Measurements from ENCODE around the gene CATSPERZ.
A peak's percentile ranks its signal among the peaks of the same experiment; 100 is the strongest.

CATSPERZ gene, protein sequence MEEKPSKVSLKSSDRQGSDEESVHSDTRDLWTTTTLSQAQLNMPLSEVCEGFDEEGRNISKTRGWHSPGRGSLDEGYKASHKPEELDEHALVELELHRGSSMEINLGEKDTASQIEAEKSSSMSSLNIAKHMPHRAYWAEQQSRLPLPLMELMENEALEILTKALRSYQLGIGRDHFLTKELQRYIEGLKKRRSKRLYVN

DNA sequence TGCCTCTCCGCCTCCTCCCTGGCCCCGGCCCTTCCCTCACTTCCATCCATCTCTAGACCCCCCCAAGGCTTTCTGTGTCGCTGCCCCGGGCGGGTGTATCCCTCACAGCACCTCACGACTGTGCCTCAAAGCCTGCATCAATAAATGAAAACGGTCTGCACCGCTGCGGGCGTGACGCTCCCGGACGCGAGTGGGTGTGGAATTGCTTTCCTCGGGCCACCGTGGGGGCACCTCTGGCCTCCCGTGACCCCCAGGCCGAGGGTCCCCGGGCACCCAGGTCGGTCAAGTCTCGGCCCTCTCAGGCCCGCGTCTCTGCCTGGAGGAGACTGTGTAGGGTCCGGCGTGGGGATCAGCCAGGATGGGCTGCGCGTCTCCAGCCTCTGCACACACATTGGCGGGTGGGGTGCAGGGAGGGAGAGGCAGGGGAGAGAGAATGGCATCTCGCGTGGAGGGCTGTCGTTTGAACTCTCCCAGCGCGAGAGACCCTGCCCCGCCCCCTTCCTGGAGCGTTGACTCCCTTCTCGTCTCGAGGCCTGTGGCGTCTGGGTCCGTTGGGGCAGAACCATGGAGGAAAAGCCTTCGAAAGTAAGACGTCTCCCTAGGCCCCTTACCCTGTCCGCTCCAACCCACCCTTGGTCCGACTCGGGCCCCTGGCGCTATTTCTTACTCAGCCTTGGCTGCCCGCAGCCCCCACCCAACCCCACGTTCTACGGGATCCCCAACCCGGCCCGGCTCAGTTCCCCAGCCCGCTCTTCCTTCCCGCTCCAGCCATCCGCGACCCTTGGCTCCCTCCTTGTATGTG is at the start of gene CATSPERZ:
CATSPERZ (plus strand) TSS at position 512 of the 802 bp plus-strand sequence; CDS start at position 565, 53 bp downstream.
- no peak for DNase-seq (ENCODE audit: low read depth in 2 of 2)

DNA sequence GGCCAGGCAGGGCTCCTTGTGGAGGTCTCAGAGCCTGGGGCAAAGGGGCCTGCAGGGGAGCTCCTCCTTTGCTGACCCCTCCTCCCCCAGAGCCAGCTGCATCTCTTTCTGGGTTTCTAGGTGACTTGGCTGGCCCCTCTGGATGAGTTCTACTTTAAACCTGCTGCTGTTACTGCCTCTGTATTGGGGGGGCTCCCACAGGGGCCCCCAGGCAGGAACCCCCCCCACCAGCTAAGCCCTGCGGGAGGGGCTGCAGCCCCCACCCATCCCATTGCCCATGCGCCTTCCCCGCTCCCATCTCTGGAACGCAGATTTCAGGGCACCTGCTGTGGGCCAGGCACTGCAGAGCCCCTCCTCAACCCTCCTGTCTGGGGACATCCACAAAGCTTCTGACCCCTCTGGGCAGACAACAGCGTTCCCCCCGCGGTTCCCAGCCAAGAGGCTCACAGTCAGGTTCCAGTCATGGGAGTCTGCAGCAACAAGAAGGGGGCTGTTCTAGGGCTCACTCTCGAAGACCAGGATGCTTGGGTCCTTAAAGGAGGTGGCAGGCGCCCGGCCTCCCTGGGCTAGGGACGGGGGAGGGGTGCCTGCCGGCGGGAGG is 49.6 kb upstream of the CATSPERZ start:
- no peak for DNase-seq (ENCODE audit: low read depth in 2 of 2)

DNA sequence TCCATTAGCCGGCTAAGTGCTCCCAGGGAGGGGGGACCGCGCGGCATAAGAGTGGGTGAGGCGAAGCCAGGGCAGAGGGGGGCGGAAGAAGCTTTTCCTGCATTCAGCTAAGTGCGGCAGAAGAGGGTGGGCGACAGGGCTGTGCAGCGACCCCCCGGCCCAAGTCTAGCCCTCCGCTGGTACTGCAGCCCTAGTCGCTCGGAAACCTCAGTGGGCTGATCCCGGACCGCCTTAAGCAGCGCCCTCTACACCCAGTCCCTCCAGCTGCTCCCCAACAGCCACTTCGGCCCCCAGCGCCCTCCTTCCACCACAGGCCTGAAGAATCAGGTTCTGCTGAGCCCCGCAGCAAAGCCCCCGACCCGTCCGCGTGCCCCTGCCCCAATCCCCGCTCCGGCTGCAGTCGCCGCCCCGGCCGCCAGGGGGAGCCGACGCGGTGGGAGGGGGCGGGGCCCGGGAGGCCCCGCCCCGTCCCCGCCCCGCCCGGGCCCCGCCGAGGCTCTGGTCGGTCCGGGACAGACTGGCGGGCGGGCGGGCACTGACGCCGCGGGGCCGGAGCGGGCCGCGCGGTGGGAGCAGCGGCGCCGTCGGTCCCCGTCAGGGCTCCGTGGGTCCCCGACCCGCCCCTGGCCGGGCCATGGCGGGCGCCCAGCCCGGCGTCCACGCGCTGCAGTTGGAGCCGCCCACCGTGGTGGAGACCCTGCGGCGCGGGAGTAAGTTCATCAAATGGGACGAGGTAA is 49.0 kb upstream of the CATSPERZ start, which contains the start of gene PLCB3:
PLCB3 (plus strand) TSS at position 515 of the 737 bp plus-strand sequence; CDS start at position 635, 120 bp downstream.
- peak in 1 of 2 donors; percentile 39 for DNase-seq (ENCODE audit: low read depth in 2 of 2)

DNA sequence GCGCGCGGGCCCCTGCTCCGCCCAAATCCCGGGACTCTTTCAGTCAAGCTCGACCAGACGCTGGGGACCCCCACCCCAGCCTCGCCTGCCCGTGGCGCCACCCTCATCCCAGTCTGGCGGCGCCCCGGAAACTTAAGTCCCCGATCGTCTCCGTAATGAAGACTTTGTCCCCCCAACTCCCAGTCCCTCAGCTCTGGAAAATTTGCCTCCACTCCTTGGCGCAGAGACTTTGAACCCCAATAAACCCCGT is 48.5 kb upstream of the CATSPERZ start:
- no peak for DNase-seq (ENCODE audit: low read depth in 2 of 2)

DNA sequence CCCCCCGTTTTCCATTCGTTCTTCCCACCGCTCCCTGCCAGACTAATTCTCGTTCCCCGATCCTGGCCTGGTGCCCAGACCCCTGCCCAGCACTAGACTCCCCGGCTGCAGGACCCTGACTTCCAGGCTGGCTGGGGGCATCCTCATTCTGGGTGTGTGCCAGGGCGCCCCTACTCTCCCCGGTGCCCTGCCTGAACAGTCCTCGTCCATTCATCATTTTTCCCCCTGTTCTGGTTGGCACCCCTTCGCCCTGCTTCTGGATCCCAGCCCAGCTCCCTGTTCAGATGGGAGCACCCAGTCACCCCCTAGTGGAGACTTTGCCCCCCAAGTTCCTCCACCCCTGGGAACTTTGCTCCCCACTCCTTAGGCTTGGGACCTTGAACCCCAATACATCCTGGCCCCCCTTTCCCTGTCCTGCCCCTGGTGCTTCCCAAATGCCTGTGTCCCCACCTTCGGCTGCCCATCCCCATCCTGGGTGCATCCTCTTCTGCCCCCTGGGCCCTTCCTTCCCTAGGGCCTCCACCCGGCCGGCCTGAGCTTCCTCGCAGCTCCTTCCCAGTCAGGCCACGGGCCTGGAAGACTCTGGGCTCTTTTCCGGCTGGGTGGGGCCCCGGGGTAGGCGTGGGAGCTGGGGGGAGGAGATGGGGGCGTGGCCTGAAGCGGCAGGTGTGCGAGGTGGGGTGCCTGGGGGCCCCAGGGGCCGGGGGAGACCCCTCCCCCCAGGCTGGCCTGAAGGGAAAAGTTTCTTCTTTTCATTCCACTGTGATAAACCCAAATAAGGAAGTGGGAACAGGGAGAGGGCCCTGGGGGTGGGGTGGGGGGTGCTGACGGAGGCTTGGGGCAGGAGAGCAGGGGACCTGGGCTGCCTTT is 47.9 kb upstream of the CATSPERZ start:
- no peak for DNase-seq (ENCODE audit: low read depth in 2 of 2)

DNA sequence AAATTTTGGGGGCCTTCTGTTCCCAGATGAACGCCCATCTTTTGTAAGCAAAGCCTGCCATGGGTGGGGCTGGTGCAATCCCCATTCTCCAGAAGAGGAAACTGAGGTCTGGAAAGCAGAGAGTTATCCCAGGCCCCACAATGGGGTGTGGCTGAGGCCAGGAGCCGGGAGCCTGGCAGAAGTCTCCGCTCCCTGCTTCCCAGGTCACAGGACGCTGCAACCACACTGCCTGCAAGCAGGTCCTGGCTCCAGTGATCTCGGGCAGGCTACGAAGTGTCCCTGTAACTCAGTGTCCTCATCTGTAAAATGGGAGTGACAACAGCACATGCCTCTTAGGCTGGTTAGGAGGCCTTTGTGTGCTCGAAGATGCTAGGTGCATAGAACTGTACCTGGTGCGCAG is 47.1 kb upstream of the CATSPERZ start:
- no peak for DNase-seq (ENCODE audit: low read depth in 2 of 2)

DNA sequence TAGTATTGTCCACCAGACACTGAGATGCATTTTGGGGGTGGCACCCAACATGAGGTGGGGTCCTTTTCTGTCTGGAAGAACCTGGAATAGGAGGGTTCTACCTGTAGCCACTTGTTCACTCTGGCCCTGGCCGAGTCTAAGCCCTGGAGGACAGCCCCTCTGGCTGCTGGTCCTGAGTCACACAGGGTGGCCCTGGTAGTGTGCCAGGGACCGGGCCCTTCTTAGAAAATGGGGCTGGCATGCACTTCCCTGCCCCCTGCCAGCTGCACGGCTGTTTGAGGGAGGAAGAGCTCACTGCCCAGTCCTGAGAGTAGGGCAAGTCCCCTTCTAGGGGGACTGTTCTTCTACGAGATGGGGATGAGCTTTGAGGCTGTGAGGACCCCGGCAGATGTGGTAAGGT is 46.7 kb upstream of the CATSPERZ start:
- no peak for DNase-seq (ENCODE audit: low read depth in 2 of 2)

DNA sequence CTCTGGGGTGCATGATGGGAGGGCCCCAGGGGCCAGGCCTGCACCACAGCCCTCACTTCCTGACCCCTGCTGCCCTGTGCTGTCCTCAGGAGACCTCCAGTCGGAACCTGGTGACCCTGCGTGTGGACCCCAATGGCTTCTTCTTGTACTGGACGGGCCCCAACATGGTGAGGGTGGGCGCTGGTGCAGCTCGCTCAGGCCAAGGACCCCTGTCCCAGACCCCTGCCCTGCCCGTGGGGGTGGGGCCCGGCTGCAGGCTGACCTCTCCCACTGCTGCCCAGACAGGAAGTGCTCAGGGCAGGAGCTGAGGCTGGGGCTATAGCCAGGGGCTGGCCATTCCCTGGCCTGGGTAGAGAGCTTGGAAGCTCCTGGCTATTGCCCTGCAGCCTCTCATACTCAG is 45.8 kb upstream of the CATSPERZ start:
- DNase-seq (ENCODE audit: low read depth in 2 of 2) = no peak

DNA sequence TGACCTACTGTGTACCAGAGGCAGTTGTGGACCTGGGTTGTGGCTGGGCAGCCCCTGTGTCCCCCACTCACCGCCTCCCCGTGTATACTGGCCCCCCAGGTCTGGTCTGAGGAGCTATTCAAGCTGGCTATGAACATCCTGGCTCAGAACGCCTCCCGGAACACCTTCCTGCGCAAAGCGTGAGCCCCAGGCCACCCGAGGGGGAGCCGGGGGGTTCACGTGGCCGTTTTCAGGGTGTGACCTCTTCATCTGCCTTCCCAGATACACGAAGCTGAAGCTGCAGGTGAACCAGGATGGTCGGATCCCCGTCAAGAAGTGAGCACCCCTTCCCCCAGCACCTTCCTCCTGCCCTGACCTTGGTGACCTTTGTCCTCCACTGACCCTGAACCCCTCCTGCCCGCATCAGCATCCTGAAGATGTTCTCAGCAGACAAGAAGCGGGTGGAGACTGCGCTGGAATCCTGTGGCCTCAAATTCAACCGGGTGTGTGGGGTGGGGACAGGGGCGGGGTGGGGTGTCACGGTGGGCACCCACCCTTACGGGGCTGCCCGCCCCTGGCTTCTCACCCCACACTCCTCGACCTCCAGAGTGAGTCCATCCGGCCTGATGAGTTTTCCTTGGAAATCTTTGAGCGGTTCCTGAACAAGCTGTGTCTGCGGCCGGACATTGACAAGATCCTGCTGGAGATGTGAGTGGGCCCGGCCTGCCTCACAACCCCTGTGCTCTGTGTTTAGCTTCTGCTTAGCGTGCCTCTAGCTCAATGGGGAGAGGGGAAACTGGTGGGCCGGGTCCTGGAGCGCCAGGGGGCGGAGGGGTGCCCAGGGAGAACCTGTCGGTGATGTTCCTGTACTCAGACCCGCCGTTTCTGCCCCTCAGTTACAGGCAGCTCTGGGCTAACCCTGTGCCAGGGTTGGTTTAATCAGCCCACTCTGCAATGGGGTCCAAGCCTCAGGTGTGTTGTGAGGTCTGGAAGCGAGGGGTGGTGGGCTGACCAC is 44.7 kb upstream of the CATSPERZ start:
- DNase-seq (ENCODE audit: low read depth in 2 of 2) = no peak

DNA sequence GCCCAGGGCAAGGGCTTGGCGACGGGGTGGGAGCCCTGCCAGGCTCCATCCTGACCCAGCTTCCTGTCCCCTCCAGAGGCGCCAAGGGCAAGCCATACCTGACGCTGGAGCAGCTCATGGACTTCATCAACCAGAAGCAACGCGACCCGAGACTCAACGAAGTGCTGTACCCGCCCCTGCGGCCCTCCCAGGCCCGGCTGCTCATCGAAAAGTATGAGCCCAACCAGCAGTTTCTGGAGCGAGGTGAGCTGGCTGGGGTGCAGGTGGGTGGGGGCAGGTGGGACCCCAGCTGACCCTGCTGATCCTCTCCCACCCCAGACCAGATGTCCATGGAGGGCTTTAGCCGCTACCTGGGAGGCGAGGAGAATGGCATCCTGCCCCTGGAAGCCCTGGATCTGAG is 43.9 kb upstream of the CATSPERZ start:
- no peak for DNase-seq (ENCODE audit: low read depth in 2 of 2)

DNA sequence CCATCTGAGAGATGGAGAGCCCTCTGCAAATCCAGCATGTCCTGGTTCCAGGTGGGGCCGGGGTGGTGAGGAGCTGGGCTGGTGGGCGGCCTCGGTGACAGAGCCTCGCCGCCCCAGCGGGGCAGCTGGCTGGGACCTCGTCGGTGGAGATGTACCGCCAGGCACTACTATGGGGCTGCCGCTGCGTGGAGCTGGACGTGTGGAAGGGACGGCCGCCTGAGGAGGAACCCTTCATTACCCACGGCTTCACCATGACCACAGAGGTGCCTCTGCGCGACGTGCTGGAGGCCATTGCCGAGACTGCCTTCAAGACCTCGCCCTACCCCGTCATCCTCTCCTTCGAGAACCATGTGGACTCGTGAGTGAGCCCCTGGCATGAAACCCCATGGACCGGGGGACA is 41.8 kb upstream of the CATSPERZ start:
- no peak for DNase-seq (ENCODE audit: low read depth in 2 of 2)

DNA sequence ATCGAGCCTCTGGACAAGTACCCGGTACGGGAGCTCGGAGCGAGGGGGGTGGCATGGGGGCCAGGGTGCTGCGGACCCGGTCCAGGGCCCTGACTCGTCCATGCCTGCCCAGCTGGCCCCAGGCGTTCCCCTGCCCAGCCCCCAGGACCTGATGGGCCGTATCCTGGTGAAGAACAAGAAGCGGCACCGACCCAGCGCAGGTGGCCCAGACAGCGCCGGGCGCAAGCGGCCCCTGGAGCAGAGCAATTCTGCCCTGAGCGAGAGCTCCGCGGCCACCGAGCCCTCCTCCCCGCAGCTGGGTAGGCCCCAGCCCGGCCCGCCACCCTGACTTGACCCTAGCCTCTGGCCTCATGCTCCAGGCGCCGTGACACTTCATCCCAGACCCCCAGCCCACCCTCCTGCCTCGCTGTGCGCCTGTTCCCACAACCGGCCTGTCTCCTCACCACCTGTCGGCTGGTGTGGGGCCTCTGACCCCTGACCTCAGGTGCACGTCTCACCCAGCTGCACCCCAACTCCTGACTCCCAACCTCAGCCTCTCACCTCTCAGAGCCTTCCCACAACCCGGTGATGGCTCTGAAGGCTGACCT is 41.1 kb upstream of the CATSPERZ start:
- DNase-seq (ENCODE audit: low read depth in 2 of 2) = no peak

DNA sequence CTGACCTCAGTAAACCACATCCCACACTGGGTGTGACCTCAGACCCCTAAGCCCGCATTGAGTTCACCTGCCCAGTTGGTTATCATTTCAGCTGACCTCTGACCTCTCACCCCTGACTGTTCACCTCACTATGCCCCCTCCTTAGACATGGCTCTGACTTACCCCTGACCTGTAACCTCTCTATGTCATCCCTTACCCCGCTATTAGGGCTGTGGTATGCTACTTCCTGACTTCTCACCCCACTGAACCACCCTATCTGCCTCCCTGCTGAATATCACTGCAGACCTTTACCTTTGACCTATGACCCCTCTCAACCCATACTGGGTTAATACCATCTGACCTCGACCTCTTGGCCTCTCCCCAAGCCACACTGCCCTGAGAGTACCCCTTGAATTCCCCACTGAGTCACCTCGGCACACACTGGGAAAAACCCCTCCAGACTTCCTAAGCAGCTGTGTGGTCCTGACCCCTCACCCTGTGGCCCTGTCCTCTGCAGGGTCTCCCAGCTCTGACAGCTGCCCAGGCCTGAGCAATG is 40.6 kb upstream of the CATSPERZ start:
- DNase-seq (ENCODE audit: low read depth in 2 of 2) = no peak

DNA sequence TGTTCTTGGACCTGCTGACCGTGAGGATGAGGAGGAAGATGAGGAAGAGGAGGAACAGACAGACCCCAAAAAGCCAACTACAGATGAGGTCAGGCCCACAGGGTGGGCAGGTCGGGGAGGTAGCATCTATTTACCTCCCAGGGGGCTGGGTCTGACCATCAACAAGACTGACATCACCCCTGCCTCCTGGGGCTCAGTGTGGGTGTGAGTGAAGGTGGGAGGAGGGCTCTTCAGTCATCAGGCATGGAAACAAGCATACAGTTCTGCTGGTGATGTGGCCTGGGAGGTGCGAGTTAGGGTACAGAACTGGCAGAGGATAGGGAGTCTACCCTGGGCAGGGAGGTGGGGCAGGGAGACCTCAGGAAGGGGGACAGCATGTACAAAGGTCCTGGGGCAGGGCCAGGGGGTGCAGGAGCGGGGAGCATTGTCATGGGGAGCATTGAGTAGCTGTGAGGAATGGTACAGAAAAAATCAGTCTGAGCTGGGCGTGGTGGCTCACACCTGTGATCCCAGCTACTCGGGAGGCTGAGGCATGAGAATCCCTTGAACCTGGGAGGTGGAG is 39.9 kb upstream of the CATSPERZ start:
- no peak for DNase-seq (ENCODE audit: low read depth in 2 of 2)

DNA sequence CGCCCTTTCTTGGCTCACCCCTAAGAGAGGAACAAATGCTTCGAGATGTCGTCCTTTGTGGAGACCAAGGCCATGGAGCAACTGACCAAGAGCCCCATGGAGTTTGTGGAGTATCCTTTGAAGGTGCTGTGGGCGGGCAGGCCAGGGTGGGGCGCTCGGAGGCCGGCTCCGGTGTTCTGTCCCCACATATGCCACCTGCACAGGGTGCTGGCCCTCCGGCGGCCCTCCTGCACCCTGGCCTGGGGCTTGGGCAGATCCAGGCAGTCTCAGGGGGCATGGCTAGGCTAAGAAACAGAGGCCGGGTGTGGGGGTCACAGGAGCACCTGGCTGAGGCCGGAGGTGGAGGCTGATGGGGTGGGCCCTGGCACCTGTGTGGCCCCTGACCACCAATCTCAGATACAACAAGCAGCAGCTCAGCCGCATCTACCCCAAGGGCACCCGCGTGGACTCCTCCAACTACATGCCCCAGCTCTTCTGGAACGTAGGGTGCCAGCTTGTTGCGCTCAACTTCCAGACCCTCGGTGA is 38.5 kb upstream of the CATSPERZ start:
- DNase-seq (ENCODE audit: low read depth in 2 of 2) = no peak

DNA sequence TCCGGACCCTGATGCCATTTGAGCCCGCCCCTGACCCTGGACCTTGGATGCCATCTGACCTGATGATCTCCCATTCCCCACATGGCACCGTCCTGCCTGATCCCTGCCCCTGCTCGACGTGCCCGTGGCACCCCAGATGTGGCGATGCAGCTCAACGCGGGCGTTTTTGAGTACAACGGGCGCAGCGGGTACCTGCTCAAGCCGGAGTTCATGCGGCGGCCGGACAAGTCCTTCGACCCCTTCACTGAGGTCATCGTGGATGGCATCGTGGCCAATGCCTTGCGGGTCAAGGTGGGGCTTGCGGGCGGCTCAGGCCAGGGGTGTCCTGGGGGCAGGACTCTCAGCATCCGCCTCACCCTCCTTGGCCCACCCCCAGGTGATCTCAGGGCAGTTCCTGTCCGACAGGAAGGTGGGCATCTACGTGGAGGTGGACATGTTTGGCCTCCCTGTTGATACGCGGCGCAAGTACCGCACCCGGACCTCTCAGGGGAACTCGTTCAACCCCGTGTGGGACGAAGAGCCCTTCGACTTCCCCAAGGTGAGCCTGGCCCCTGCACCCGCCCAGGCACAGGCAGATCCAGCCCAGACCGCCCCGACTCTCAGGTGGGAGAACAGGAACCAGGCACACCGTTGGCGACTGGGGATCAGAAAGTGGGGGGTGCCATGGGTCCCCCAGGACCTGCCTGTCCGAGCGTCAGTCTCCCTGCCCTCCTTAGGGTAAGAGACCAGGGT is 37.7 kb upstream of the CATSPERZ start:
- no peak for DNase-seq (ENCODE audit: low read depth in 2 of 2)

DNA sequence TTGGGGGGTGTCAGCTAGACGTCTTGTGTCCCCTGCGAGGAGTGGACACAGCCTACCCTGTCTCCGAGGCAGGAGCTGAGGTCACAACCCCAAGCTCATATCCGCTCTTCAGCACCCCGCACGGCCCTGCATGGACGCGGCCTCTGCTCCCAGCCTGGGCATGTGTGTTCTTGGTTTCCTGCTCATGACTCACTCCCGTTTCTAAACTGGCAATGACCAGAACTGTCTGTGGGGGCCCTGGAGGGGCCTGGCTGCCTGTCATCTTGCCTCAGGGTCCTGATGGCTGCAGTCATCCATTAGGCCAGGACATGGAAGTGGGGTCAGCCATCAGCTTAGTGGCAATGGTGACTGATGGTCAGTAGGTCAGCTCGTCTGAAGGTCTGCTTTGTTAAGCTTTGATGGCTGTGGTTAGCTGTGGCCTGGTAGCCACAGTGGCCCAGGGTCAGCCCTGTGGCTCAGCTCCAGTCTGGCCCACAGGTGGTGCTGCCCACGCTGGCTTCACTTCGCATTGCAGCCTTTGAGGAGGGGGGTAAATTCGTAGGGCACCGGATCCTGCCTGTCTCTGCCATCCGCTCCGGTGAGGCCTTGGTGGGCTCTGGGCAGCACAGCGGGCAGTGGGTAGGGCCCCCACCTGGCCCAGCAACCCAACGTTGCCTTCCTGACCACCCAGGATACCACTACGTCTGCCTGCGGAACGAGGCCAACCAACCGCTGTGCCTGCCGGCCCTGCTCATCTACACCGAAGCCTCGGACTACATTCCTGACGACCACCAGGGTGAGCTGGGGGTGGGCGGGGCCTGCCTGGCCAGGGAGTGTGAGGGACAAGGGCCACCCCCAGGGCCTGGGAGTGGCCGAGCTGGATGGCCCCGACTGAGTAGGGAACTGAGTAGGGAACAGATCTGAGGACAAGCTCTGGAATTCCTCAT is 36.9 kb upstream of the CATSPERZ start:
- DNase-seq (ENCODE audit: low read depth in 2 of 2) = no peak

All from stimulated activated CD8-positive, alpha-beta memory T cell treated with anti-CD3 and anti-CD28 coated beads, Interleukin-15, amount 100 ng/mL, for 48 hours (primary cell).